ENCODE measurements around the gene COLEC11. TPM values are rescaled to one million over a fixed set of nuclear protein-coding genes. Genes with fewer than 3 reads are reported as not detected.

The COLEC11 gene
- total and polyA plus RNA-seq, 2 of the 13 experiments (the other 11 are each of a cell fraction or from before 2014, with no cell fraction given), result 1.5 to 3.0 TPM

- no peaks in the 10 kb centered on the region for H3K9me3 ChIP-seq (ENCODE audit: low read length)
- H3K27ac ChIP-seq (ENCODE audit: extremely low read length, insufficient read depth, low read length), result no peak overlapping the region
- no TSS peak for BruUV-seq (replicated peaks)
- no peaks in the 10 kb centered on the region for H3K36me3 ChIP-seq (replicated peaks in 1 of 2; ENCODE audit: control insufficient read depth in 1 of 2, insufficient read depth in 2 of 2, low read length in 2 of 2)
- ChIA-PET CTCF (ENCODE audit: low intra/inter-chr PET ratio, low total read pairs) (no interaction called here), POLR2A (interaction anchor here (1.1 to 6.1 kb wide), 5 partner anchors 10 to 110 kb away, joined by 4 to 60 read pairs (median 7); partner anchors contain the start of gene RNASEH1)
- ATAC-seq, result no peak
- H3K27me3 ChIP-seq (ENCODE audit: control insufficient read depth in 1 of 2, insufficient read depth in 2 of 2, low read length in 2 of 2), result no peaks in the 10 kb centered on the region; a peak in 1 of 5 replicates
- FAIRE-seq, result no peak
- H3K4me2 ChIP-seq (ENCODE audit: low read depth, low read length), result no peak overlapping the region
- intact Hi-C loops (cut with micrococcal nuclease; ENCODE audit: unreplicated experiment), result no loop called here
- no peak for DNase-seq (ENCODE audit: low spot score)
- H3K4me1 ChIP-seq (ENCODE audit: insufficient read depth, low read length), result peaks cover 77% of the 10 kb centered on the region
- TF ChIP-seq NKX3-1 (CRISPR knock-in tag; IDR thresholded peaks at IDR 0.05) (no peak), KDM5B (CRISPR knock-in tag; IDR thresholded peaks at IDR 0.05; ENCODE audit: borderline replicate concordance) (peak; percentile 43; the same call in 1 of the 2 replicates), HOXA3 (CRISPR knock-in tag; IDR thresholded peaks at IDR 0.05) (peak; percentile 6; the same call in 1 of the 2 replicates), NONO (IDR thresholded peaks at IDR 0.05) (no peak), NONO (CRISPR knock-in tag; conservative IDR thresholded peaks at IDR 0.05) (no peak), ZNF563 (CRISPR knock-in tag; IDR thresholded peaks at IDR 0.05) (no peak)
- TF ChIP-seq, protein P1, sequence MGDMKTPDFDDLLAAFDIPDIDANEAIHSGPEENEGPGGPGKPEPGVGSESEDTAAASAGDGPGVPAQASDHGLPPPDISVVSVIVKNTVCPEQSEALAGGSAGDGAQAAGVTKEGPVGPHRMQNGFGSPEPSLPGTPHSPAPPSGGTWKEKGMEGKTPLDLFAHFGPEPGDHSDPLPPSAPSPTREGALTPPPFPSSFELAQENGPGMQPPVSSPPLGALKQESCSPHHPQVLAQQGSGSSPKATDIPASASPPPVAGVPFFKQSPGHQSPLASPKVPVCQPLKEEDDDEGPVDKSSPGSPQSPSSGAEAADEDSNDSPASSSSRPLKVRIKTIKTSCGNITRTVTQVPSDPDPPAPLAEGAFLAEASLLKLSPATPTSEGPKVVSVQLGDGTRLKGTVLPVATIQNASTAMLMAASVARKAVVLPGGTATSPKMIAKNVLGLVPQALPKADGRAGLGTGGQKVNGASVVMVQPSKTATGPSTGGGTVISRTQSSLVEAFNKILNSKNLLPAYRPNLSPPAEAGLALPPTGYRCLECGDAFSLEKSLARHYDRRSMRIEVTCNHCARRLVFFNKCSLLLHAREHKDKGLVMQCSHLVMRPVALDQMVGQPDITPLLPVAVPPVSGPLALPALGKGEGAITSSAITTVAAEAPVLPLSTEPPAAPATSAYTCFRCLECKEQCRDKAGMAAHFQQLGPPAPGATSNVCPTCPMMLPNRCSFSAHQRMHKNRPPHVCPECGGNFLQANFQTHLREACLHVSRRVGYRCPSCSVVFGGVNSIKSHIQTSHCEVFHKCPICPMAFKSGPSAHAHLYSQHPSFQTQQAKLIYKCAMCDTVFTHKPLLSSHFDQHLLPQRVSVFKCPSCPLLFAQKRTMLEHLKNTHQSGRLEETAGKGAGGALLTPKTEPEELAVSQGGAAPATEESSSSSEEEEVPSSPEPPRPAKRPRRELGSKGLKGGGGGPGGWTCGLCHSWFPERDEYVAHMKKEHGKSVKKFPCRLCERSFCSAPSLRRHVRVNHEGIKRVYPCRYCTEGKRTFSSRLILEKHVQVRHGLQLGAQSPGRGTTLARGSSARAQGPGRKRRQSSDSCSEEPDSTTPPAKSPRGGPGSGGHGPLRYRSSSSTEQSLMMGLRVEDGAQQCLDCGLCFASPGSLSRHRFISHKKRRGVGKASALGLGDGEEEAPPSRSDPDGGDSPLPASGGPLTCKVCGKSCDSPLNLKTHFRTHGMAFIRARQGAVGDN (CRISPR knock-in tag; IDR thresholded peaks at IDR 0.05), result peak; percentile 40; the same call in 1 of the 2 replicates
- TF ChIP-seq, protein P2, sequence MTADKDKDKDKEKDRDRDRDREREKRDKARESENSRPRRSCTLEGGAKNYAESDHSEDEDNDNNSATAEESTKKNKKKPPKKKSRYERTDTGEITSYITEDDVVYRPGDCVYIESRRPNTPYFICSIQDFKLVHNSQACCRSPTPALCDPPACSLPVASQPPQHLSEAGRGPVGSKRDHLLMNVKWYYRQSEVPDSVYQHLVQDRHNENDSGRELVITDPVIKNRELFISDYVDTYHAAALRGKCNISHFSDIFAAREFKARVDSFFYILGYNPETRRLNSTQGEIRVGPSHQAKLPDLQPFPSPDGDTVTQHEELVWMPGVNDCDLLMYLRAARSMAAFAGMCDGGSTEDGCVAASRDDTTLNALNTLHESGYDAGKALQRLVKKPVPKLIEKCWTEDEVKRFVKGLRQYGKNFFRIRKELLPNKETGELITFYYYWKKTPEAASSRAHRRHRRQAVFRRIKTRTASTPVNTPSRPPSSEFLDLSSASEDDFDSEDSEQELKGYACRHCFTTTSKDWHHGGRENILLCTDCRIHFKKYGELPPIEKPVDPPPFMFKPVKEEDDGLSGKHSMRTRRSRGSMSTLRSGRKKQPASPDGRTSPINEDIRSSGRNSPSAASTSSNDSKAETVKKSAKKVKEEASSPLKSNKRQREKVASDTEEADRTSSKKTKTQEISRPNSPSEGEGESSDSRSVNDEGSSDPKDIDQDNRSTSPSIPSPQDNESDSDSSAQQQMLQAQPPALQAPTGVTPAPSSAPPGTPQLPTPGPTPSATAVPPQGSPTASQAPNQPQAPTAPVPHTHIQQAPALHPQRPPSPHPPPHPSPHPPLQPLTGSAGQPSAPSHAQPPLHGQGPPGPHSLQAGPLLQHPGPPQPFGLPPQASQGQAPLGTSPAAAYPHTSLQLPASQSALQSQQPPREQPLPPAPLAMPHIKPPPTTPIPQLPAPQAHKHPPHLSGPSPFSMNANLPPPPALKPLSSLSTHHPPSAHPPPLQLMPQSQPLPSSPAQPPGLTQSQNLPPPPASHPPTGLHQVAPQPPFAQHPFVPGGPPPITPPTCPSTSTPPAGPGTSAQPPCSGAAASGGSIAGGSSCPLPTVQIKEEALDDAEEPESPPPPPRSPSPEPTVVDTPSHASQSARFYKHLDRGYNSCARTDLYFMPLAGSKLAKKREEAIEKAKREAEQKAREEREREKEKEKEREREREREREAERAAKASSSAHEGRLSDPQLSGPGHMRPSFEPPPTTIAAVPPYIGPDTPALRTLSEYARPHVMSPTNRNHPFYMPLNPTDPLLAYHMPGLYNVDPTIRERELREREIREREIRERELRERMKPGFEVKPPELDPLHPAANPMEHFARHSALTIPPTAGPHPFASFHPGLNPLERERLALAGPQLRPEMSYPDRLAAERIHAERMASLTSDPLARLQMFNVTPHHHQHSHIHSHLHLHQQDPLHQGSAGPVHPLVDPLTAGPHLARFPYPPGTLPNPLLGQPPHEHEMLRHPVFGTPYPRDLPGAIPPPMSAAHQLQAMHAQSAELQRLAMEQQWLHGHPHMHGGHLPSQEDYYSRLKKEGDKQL (CRISPR knock-in tag; IDR thresholded peaks at IDR 0.05; ENCODE audit: low read depth), result no peak
- no peaks in the 10 kb centered on the region for H4K20me1 ChIP-seq (ENCODE audit: insufficient read depth, low read length)
- H3K4me3 ChIP-seq (replicated peaks in 1 of 3; ENCODE audit: insufficient read depth in 1 of 3, low read depth in 2 of 3, low read length in 3 of 3), result no peak overlapping the region
- in situ Hi-C loops (cut with HindIII; ENCODE audit: extremely low pct_ligation_motif_present, low pct_unique_long_range_greater_than_20kb), result no loop called here
- WGBS (ENCODE audit: low lambda C conversion rate), result 93% methylated on average over 18 of the region's 19 CpGs
- peaks cover 2% of the 10 kb centered on the region for H3K79me2 ChIP-seq (ENCODE audit: insufficient read depth, low read length)
- H2AFZ ChIP-seq (ENCODE audit: low read length), result no peak overlapping the region
- H3K9ac ChIP-seq (ENCODE audit: insufficient read depth, low read depth, low read length), result no peak overlapping the region
These were observed 8.8 kb downstream of the COLEC11 start for GRCh38 chr2:3603536-3604206.
